H9 (cell line): Measurements from ENCODE around the gene KAT5. TPM values are rescaled to one million over a fixed set of nuclear protein-coding genes. Genes with fewer than 3 reads are reported as not detected.

Experiments used
- DNase-seq: peaks from one replicate; pipeline ENCODE4 v3.0.0-alpha.2; 2017
- H2AFZ ChIP-seq: one replicate; pipeline ENCODE4 v1.6.1; 2013; ENCODE audit warnings: mild to moderate bottlenecking, low read length, control low read depth, moderate library complexity
- H2AK5ac ChIP-seq: 2 replicates; pipeline ENCODE4 v1.6.1; 2013; ENCODE audit warnings: low read length, control low read depth, mixed read lengths; ENCODE audit not compliant: insufficient read length
- H2BK120ac ChIP-seq: one replicate; pipeline ENCODE4 v1.6.1; 2013; ENCODE audit warnings: low read depth, mild to moderate bottlenecking, low read length, control low read depth, inconsistent platforms; ENCODE audit not compliant: poor library complexity, severe bottlenecking
- H2BK12ac ChIP-seq: 2 replicates; pipeline ENCODE4 v1.6.1; 2013; ENCODE audit warnings: low read length, control low read depth, mixed read lengths, low read depth; ENCODE audit not compliant: insufficient read length
- H2BK15ac ChIP-seq: 2 replicates; pipeline ENCODE4 v1.6.1; 2013; ENCODE audit warnings: low read depth, low read length, control low read depth
- H2BK20ac ChIP-seq: one replicate; pipeline ENCODE4 v1.6.1; 2013; ENCODE audit warnings: low read depth, mild to moderate bottlenecking, low read length, control low read depth, inconsistent platforms; ENCODE audit not compliant: poor library complexity, severe bottlenecking
- H2BK5ac ChIP-seq: 2 replicates; pipeline ENCODE4 v1.6.1; 2013; ENCODE audit warnings: low read length, control low read depth, mixed read lengths; ENCODE audit not compliant: insufficient read length
- H3K14ac ChIP-seq: 2 replicates; pipeline ENCODE4 v1.6.1; 2013; ENCODE audit warnings: low read length, control low read depth; ENCODE audit not compliant: insufficient read depth
- H3K18ac ChIP-seq: 2 replicates; pipeline ENCODE4 v1.6.1; 2013; ENCODE audit warnings: low read depth, mild to moderate bottlenecking, mixed read lengths, low read length, control low read depth; ENCODE audit not compliant: insufficient read length
- H3K23ac ChIP-seq: 2 replicates; pipeline ENCODE4 v1.6.1; 2013; ENCODE audit warnings: low read length, control low read depth, mixed read lengths, low read depth; ENCODE audit not compliant: insufficient read length
- H3K23me2 ChIP-seq: 2 replicates; pipeline ENCODE4 v1.6.1; 2013; ENCODE audit warnings: low read depth, mild to moderate bottlenecking, mixed read lengths, low read length, control low read depth; ENCODE audit not compliant: insufficient read length, poor library complexity, severe bottlenecking
- H3K27ac ChIP-seq: 2 replicates; pipeline ENCODE4 v1.5.1; 2013; ENCODE audit warnings: low read length, control low read depth, mixed read lengths, low read depth; ENCODE audit not compliant: insufficient read length
- H3K27me3 ChIP-seq: 2 replicates; pipeline ENCODE4 v1.6.1; 2013; ENCODE audit warnings: low read length, control low read depth, inconsistent platforms; ENCODE audit not compliant: insufficient read depth
- H3K4ac ChIP-seq: 2 replicates; pipeline ENCODE4 v1.6.1; 2013; ENCODE audit warnings: low read depth, mild to moderate bottlenecking, control low read depth, inconsistent platforms, low read length, moderate library complexity
- H3K4me1 ChIP-seq: 2 replicates; pipeline ENCODE4 v1.6.1; 2013; ENCODE audit warnings: low read length, control low read depth, inconsistent platforms; ENCODE audit not compliant: insufficient read depth
- H3K4me2 ChIP-seq: 2 replicates; pipeline ENCODE4 v1.6.1; 2013; ENCODE audit warnings: low read length, control low read depth, mixed read lengths; ENCODE audit not compliant: insufficient read length, insufficient read depth
- H3K56ac ChIP-seq: 2 replicates; pipeline ENCODE4 v1.6.1; 2013; ENCODE audit warnings: low read depth, mild to moderate bottlenecking, mixed read lengths, low read length, control low read depth; ENCODE audit not compliant: insufficient read length
- H3K79me1 ChIP-seq: 2 replicates; pipeline ENCODE4 v1.6.1; 2013; ENCODE audit warnings: low read depth, mild to moderate bottlenecking, moderate library complexity, low read length, control low read depth, inconsistent platforms; ENCODE audit not compliant: insufficient read depth, poor library complexity, severe bottlenecking
- H3K79me2 ChIP-seq: 2 replicates; pipeline ENCODE4 v1.6.1; 2013; ENCODE audit warnings: low read length, control low read depth, inconsistent platforms; ENCODE audit not compliant: insufficient read depth
- H3K9ac ChIP-seq: 2 replicates; pipeline ENCODE4 v1.6.1; 2013; ENCODE audit warnings: low read length, control low read depth, mixed read lengths; ENCODE audit not compliant: insufficient read length; ENCODE audit errors: extremely low read depth
- H3K9me3 ChIP-seq: one replicate; pipeline ENCODE4 v1.6.1; 2013; ENCODE audit warnings: low read depth, low read length, inconsistent platforms; ENCODE audit not compliant: control insufficient read depth
- H3T11ph ChIP-seq: one replicate; pipeline ENCODE4 v1.6.1; 2013; ENCODE audit warnings: mild to moderate bottlenecking, low read length, control low read depth, inconsistent platforms
- H4K20me1 ChIP-seq: one replicate; pipeline ENCODE4 v1.6.1; 2013; ENCODE audit not compliant: control insufficient read depth, insufficient read length, insufficient read depth
- H4K5ac ChIP-seq: 2 replicates; pipeline ENCODE4 v1.6.1; 2013; ENCODE audit warnings: low read depth, mild to moderate bottlenecking, mixed read lengths, low read length, control low read depth; ENCODE audit not compliant: insufficient read length
- H4K8ac ChIP-seq: replicated peaks from 2 replicates; pipeline ENCODE4 v1.6.1; 2013; ENCODE audit warnings: low read length, control low read depth, mixed read lengths, low read depth; ENCODE audit not compliant: insufficient read length
- H4K91ac ChIP-seq: 2 replicates; pipeline ENCODE4 v1.6.1; 2013; ENCODE audit warnings: low read depth, mild to moderate bottlenecking, moderate library complexity, mixed read lengths, low read length, control low read depth; ENCODE audit not compliant: insufficient read length
- H3K27ac Mint-ChIP-seq, 3 experiments: 2 replicates in 2 of 3; 3 replicates in 1 of 3; pipeline ENCODE4 v1.8.0; 2020 to 2021; ENCODE audit warnings: mixed read lengths in 3 of 3, mild to moderate bottlenecking in 1 of 3, moderate library complexity in 1 of 3
- H3K27me3 Mint-ChIP-seq: 2 replicates; pipeline ENCODE4 v1.8.0; 2021; ENCODE audit warnings: low read depth, mild to moderate bottlenecking, moderate library complexity, mixed read lengths
- H3K36me3 Mint-ChIP-seq, 3 experiments: 2 replicates in 2 of 3; 3 replicates in 1 of 3; pipeline ENCODE4 v1.8.0; 2020 to 2021; ENCODE audit warnings: low read depth in 3 of 3, mixed read lengths in 3 of 3; ENCODE audit not compliant: insufficient read depth in 1 of 3
- H3K4me1 Mint-ChIP-seq, 2 experiments: 2 replicates each; pipeline ENCODE4 v1.8.0; 2020; ENCODE audit warnings: mixed read lengths in 2 of 2
- H3K4me3 Mint-ChIP-seq, 2 experiments: 2 replicates in 1 of 2; 3 replicates in 1 of 2; pipeline ENCODE4 v1.8.0; 2020 to 2021; ENCODE audit warnings: mild to moderate bottlenecking in 2 of 2, mixed read lengths in 2 of 2, moderate library complexity in 1 of 2
- H3K9me3 Mint-ChIP-seq, 2 experiments: 2 replicates in 1 of 2; 3 replicates in 1 of 2; pipeline ENCODE4 v1.8.0; 2020; ENCODE audit warnings: mild to moderate bottlenecking in 2 of 2, mixed read lengths in 2 of 2, moderate library complexity in 1 of 2
- CTCF ChIP-seq: fragments of 200-600 bp; sonication (generic); conservative IDR thresholded peaks from 3 replicates; pipeline ENCODE4 v1.8.0; 2021; ENCODE audit warnings: antibody characterized with exemption, mild to moderate bottlenecking
- WGBS: extraction: QIAGEN DNeasy Blood & Tissue Kit; methylation state at CpG from one replicate; pipeline ENCODE4 v1.1.7; 2013; ENCODE audit warnings: missing lambda C conversion rate, low lambda C conversion rate, mixed read lengths; ENCODE audit not compliant: insufficient read length; ENCODE audit errors: extremely low coverage; 5-methylcytosine and 5-hydroxymethylcytosine counted together
- total RNA-seq: library from RNA; stranded (reverse); gene quantifications from 2 replicates; pipeline ENCODE4 v1.2.1, GENCODE V29; 2021

The KAT5 gene
- total RNA-seq, 1 experiment from 2014 or later = 56.7 TPM

- H2AFZ ChIP-seq = no peak overlapping the region
Measured at GRCh38 chr11:65739022-65739421, 27.0 kb downstream of the KAT5 start.

More at GRCh38 chr11:65739022-65739421, 27.0 kb downstream of the KAT5 start:
- peaks cover 37 to 48% of the 10 kb centered on the region in 2 experiments for H3K9me3 Mint-ChIP-seq
- no peak overlapping the region for H3K14ac ChIP-seq
- H4K5ac ChIP-seq = no peak overlapping the region
- no peak overlapping the region for H3K56ac ChIP-seq
- H2BK120ac ChIP-seq = no peak overlapping the region
- TF ChIP-seq CTCF = no peak
- H3K4me2 ChIP-seq = no peak overlapping the region
- H2AK5ac ChIP-seq = no peak overlapping the region
- H3K4me1 Mint-ChIP-seq = no peaks in the 10 kb centered on the region
- H4K20me1 ChIP-seq = no peaks in the 10 kb centered on the region
- no peak overlapping the region for H2BK5ac ChIP-seq
- H3K4ac ChIP-seq = no peak overlapping the region
- H3K9ac ChIP-seq = no peak overlapping the region
- no peak for DNase-seq
- H2BK15ac ChIP-seq = no peak overlapping the region
- H2BK12ac ChIP-seq = no peak overlapping the region
- no peaks in the 10 kb centered on the region for H3K27me3 ChIP-seq
- H3K79me2 ChIP-seq = no peaks in the 10 kb centered on the region
- no peak overlapping the region for H2BK20ac ChIP-seq
- no peak overlapping the region for H3K18ac ChIP-seq
- no peaks in the 10 kb centered on the region for H3K36me3 Mint-ChIP-seq
- no peak overlapping the region for H3K4me3 Mint-ChIP-seq
- H3T11ph ChIP-seq = no peak overlapping the region
- no peaks in the 10 kb centered on the region for H3K79me1 ChIP-seq
- no peak overlapping the region for H4K8ac ChIP-seq
- H3K27me3 Mint-ChIP-seq = peaks cover 36% of the 10 kb centered on the region
- no peak overlapping the region for H3K27ac Mint-ChIP-seq
- H4K91ac ChIP-seq = no peak overlapping the region
- H3K9me3 ChIP-seq = peaks cover 4% of the 10 kb centered on the region
- H3K23ac ChIP-seq = no peak overlapping the region
- H3K23me2 ChIP-seq = no peaks in the 10 kb centered on the region
- no CpG with 5 or more reads among the region's 2 CpGs for WGBS
- H3K27ac ChIP-seq = no peak overlapping the region
- H3K4me1 ChIP-seq = no peaks in the 10 kb centered on the region
